HEK293T (cell line): ENCODE results near the gene TAS2R41.

Source experiments
- CTCF ChIA-PET: fragments of 350-600 bp; formaldehyde crosslinking; extraction: SDS; loops from one replicate; lab custom pipeline; 2021; ENCODE audit warnings: antibody characterized with exemption, inconsistent platforms; lab: Yijun Ruan, JAX
- POLR2A ChIA-PET: fragments of 350-600 bp; formaldehyde crosslinking; extraction: SDS; loops from one replicate; lab custom pipeline; 2020; ENCODE audit warnings: antibody characterized with exemption, inconsistent platforms; lab: Yijun Ruan, JAX
- DNase-seq: peaks from one replicate; pipeline ENCODE4 v3.0.0; 2012; ENCODE audit warnings: mixed read lengths; ENCODE audit errors: extremely low spot score
- ARNT ChIP-seq: fragments of 450-650 bp; IDR thresholded peaks from 2 replicates; pipeline ENCODE4 v1.6.1; 2017; ENCODE audit warnings: mild to moderate bottlenecking
- BHLHE40 ChIP-seq: fragments of 450-650 bp; IDR thresholded peaks from 2 replicates; pipeline ENCODE4 v1.6.1; 2016; ENCODE audit warnings: mild to moderate bottlenecking, moderate library complexity, borderline replicate concordance
- CTBP1 ChIP-seq: fragments of 450-650 bp; IDR thresholded peaks from 2 replicates; pipeline ENCODE4 v1.6.1; 2016; ENCODE audit warnings: borderline replicate concordance
- ELF4 ChIP-seq: fragments of 450-650 bp; IDR thresholded peaks from 2 replicates; pipeline ENCODE4 v1.6.1; 2017; ENCODE audit warnings: antibody characterized with exemption
- FOXA1 ChIP-seq: fragments of 450-650 bp; IDR thresholded peaks from 2 replicates; pipeline ENCODE4 v1.6.1; 2016; ENCODE audit warnings: mild to moderate bottlenecking
- FOXK2 ChIP-seq: fragments of 450-650 bp; IDR thresholded peaks from 2 replicates; pipeline ENCODE4 v1.6.1; 2016; ENCODE audit warnings: mild to moderate bottlenecking
- FOXM1 ChIP-seq: fragments of 450-650 bp; IDR thresholded peaks from 2 replicates; pipeline ENCODE4 v1.6.1; 2017; ENCODE audit warnings: mild to moderate bottlenecking, borderline replicate concordance
- HDGF ChIP-seq: fragments of 450-650 bp; IDR thresholded peaks from 2 replicates; pipeline ENCODE4 v1.6.1; 2017; ENCODE audit warnings: antibody characterized with exemption, borderline replicate concordance
- L3MBTL2 ChIP-seq: fragments of 450-650 bp; conservative IDR thresholded peaks from 2 replicates; pipeline ENCODE4 v1.6.1; 2016; ENCODE audit warnings: mild to moderate bottlenecking
- LEF1 ChIP-seq: fragments of 450-650 bp; IDR thresholded peaks from 2 replicates; pipeline ENCODE4 v1.6.1; 2017; ENCODE audit warnings: mild to moderate bottlenecking, borderline replicate concordance
- NFRKB ChIP-seq: fragments of 450-650 bp; IDR thresholded peaks from 2 replicates; pipeline ENCODE4 v1.6.1; 2016; ENCODE audit warnings: mild to moderate bottlenecking, moderate library complexity
- PKNOX1 ChIP-seq: fragments of 450-650 bp; IDR thresholded peaks from 2 replicates; pipeline ENCODE4 v1.6.1; 2016
- SP1 ChIP-seq: fragments of 450-650 bp; IDR thresholded peaks from 2 replicates; pipeline ENCODE4 v1.6.1; 2017
- SUZ12 ChIP-seq: fragments of 450-650 bp; IDR thresholded peaks from 2 replicates; pipeline ENCODE4 v1.6.1; 2016; ENCODE audit warnings: mild to moderate bottlenecking
- TARDBP ChIP-seq: fragments of 450-650 bp; IDR thresholded peaks from 2 replicates; pipeline ENCODE4 v1.6.1; 2016
- ZNF384 ChIP-seq: fragments of 450-650 bp; IDR thresholded peaks from 2 replicates; pipeline ENCODE4 v1.6.1; 2016

The TAS2R41 gene

GRCh38 chr7:143507534-143508055, 29.9 kb downstream of the TAS2R41 start:
- no peak for DNase-seq
- ChIA-PET POLR2A (no interaction called here), CTCF (no interaction called here)
- TF ChIP-seq SUZ12 (no peak), FOXM1 (no peak), HDGF (no peak), L3MBTL2 (no peak), ARNT (no peak), FOXK2 (no peak), NFRKB (no peak), ELF4 (no peak)

- POLR2A ChIA-PET = no interaction called here
- CTCF ChIA-PET = no interaction called here
- DNase-seq = no peak
- TF ChIP-seq TARDBP (no peak), PKNOX1 (no peak), LEF1 (no peak), SP1 (no peak), ELF4 (no peak), CTBP1 (no peak), BHLHE40 (no peak), FOXM1 (no peak), ARNT (no peak), SUZ12 (no peak), ZNF384 (no peak), FOXA1 (no peak), HDGF (no peak), FOXK2 (no peak), NFRKB (no peak)
Observed at GRCh38 chr7:143510854-143511592, 33.4 kb downstream of the TAS2R41 start.

GRCh38 chr7:143511593-143512047, 33.9 kb downstream of the TAS2R41 start:
- TF ChIP-seq FOXM1 = no peak
- no peak for TF ChIP-seq FOXA1
- no peak for TF ChIP-seq ELF4
- no peak for TF ChIP-seq HDGF
- ChIA-PET CTCF (no interaction called here), POLR2A (no interaction called here)
- DNase-seq = no peak

GRCh38 chr7:143512488-143513340, 35.0 kb downstream of the TAS2R41 start:
- TF ChIP-seq HDGF (no peak), TARDBP (no peak), SUZ12 (no peak), FOXA1 (no peak), FOXK2 (no peak), ARNT (no peak), CTBP1 (no peak), L3MBTL2 (no peak), LEF1 (no peak), PKNOX1 (no peak), SP1 (no peak), ZNF384 (no peak), NFRKB (no peak)
- POLR2A ChIA-PET = no interaction called here

GRCh38 chr7:143514487-143514886, 36.8 kb downstream of the TAS2R41 start:
- ChIA-PET CTCF (no interaction called here), POLR2A (no interaction called here)
- no peak for TF ChIP-seq L3MBTL2
- TF ChIP-seq LEF1 = no peak
- TF ChIP-seq FOXM1 = no peak
- TF ChIP-seq ARNT = no peak
- no peak for TF ChIP-seq PKNOX1
- no peak for TF ChIP-seq ELF4
- TF ChIP-seq FOXK2 = no peak
- TF ChIP-seq CTBP1 = no peak
- no peak for TF ChIP-seq SP1
- no peak for TF ChIP-seq BHLHE40
- TF ChIP-seq SUZ12 = no peak
- no peak for TF ChIP-seq FOXA1
- TF ChIP-seq ZNF384 = no peak
- TF ChIP-seq NFRKB = no peak
- TF ChIP-seq HDGF = no peak
- no peak for TF ChIP-seq TARDBP
- DNase-seq = no peak

More at GRCh38 chr7:143512488-143513340, 35.0 kb downstream of the TAS2R41 start:
- CTCF ChIA-PET = interaction anchor here (0.6 kb wide), 1 partner anchor 110 kb away, joined by 5 read pairs; no protein-coding TSS in a partner anchor
- no peak for DNase-seq
